ENCODE results near the gene IMP3. TPM values are rescaled to one million over a fixed set of nuclear protein-coding genes. Genes with fewer than 3 reads are reported as not detected.

IMP3 gene
- total RNA-seq, 1 experiment from 2014 or later, result 77.8 TPM

- intact Hi-C loops (cut with micrococcal nuclease; ENCODE audit: unreplicated experiment), result loop anchor here (10.0 kb wide), 2 partner anchors 142 to 282 kb away; partner anchors contain the start of gene MAN2C1
- Mint-ChIP-seq H3K27ac (ENCODE audit: unreplicated experiment) (peak overlapping the region; percentile 49), H3K4me1 (ENCODE audit: low read depth, unreplicated experiment) (peaks cover 56% of the 10 kb centered on the region), H3K4me3 (ENCODE audit: low read depth, unreplicated experiment) (peak overlapping the region; percentile 82), H3K9me3 (ENCODE audit: low read depth, unreplicated experiment) (no peaks in the 10 kb centered on the region), H3K36me3 (ENCODE audit: insufficient read depth, unreplicated experiment) (peaks cover 51% of the 10 kb centered on the region), H3K27me3 (ENCODE audit: unreplicated experiment) (no peaks in the 10 kb centered on the region)
- BruUV-seq (replicated peaks), result TSS peak; percentile 53
- DNase-seq, result no peak
- CTCF ChIA-PET, result interaction anchor here (0.6 to 2.5 kb wide), 9 partner anchors 9 to 279 kb away, joined by 3 to 13 read pairs (median 6); partner anchors contain the start of genes MAN2C1, PTPN9 and SNUPN
- no peak for TF ChIP-seq CTCF (IDR thresholded peaks at IDR 0.05; ENCODE audit: unreplicated experiment)
These were observed 6.9 kb upstream of the IMP3 start for GRCh38 chr15:75646944-75647364.

- Mint-ChIP-seq H3K4me1 (ENCODE audit: low read depth, unreplicated experiment) (peaks cover 52% of the 10 kb centered on the region), H3K4me3 (ENCODE audit: low read depth, unreplicated experiment) (peak overlapping the region; percentile 82), H3K36me3 (ENCODE audit: insufficient read depth, unreplicated experiment) (peaks cover 46% of the 10 kb centered on the region), H3K9me3 (ENCODE audit: low read depth, unreplicated experiment) (no peaks in the 10 kb centered on the region), H3K27ac (ENCODE audit: unreplicated experiment) (peak overlapping the region; percentile 49), H3K27me3 (ENCODE audit: unreplicated experiment) (no peaks in the 10 kb centered on the region)
- no peak for DNase-seq
- TF ChIP-seq CTCF (IDR thresholded peaks at IDR 0.05; ENCODE audit: unreplicated experiment), result no peak
- no TSS peak for BruUV-seq (replicated peaks)
- intact Hi-C loops (cut with micrococcal nuclease; ENCODE audit: unreplicated experiment), result loop anchor here (10.0 kb wide), 2 partner anchors 142 to 282 kb away; partner anchors contain the start of gene MAN2C1
- CTCF ChIA-PET, result interaction anchor here (1.5 to 2.5 kb wide), 4 partner anchors 8 to 67 kb away, joined by 6 to 13 read pairs (median 9); partner anchors contain the start of gene PTPN9
These were observed 6.3 kb upstream of the IMP3 start for GRCh38 chr15:75646112-75646943.

GRCh38 chr15:75644376-75644775 lies 4.4 kb upstream of the IMP3 start:
- H3K27me3 Mint-ChIP-seq (ENCODE audit: unreplicated experiment), result no peaks in the 10 kb centered on the region
- peaks cover 48% of the 10 kb centered on the region for H3K36me3 Mint-ChIP-seq (ENCODE audit: insufficient read depth, unreplicated experiment)
- H3K4me3 Mint-ChIP-seq (ENCODE audit: low read depth, unreplicated experiment), result no peak overlapping the region
- intact Hi-C loops (cut with micrococcal nuclease; ENCODE audit: unreplicated experiment), result loop anchor here (5.0 to 10.0 kb wide), 3 partner anchors 140 to 280 kb away; partner anchors contain the start of genes MAN2C1 and SIN3A
- H3K27ac Mint-ChIP-seq (ENCODE audit: unreplicated experiment), result no peak overlapping the region
- H3K9me3 Mint-ChIP-seq (ENCODE audit: low read depth, unreplicated experiment), result no peaks in the 10 kb centered on the region
- CTCF ChIA-PET, result no interaction called here
- DNase-seq, result no peak
- no TSS peak for BruUV-seq (replicated peaks)
- TF ChIP-seq CTCF (IDR thresholded peaks at IDR 0.05; ENCODE audit: unreplicated experiment), result no peak
- H3K4me1 Mint-ChIP-seq (ENCODE audit: low read depth, unreplicated experiment), result peaks cover 40% of the 10 kb centered on the region

- H3K27ac Mint-ChIP-seq (ENCODE audit: unreplicated experiment), result no peak overlapping the region
- peaks cover 45% of the 10 kb centered on the region for H3K36me3 Mint-ChIP-seq (ENCODE audit: insufficient read depth, unreplicated experiment)
- no peaks in the 10 kb centered on the region for H3K9me3 Mint-ChIP-seq (ENCODE audit: low read depth, unreplicated experiment)
- H3K4me3 Mint-ChIP-seq (ENCODE audit: low read depth, unreplicated experiment), result no peak overlapping the region
- no TSS peak for BruUV-seq (replicated peaks)
- intact Hi-C loops (cut with micrococcal nuclease; ENCODE audit: unreplicated experiment), result loop anchor here (5.0 to 10.0 kb wide), 3 partner anchors 137 to 277 kb away; partner anchors contain the start of genes MAN2C1 and SIN3A
- no peak for DNase-seq
- no peak for TF ChIP-seq CTCF (IDR thresholded peaks at IDR 0.05; ENCODE audit: unreplicated experiment)
- H3K4me1 Mint-ChIP-seq (ENCODE audit: low read depth, unreplicated experiment), result peaks cover 40% of the 10 kb centered on the region
- CTCF ChIA-PET, result interaction anchor here (1.0 to 1.7 kb wide), 4 partner anchors 13 to 188 kb away, joined by 3 to 7 read pairs (median 4); no protein-coding TSS in a partner anchor
- H3K27me3 Mint-ChIP-seq (ENCODE audit: unreplicated experiment), result no peaks in the 10 kb centered on the region
These were observed 1.6 kb upstream of the IMP3 start for GRCh38 chr15:75641603-75642002.

Data from Calu3 (cell line).